H1 (cell line): ENCODE measurements around the gene SCN8A. TPM values are rescaled to one million over a fixed set of nuclear protein-coding genes. Genes with fewer than 3 reads are reported as not detected.

ENCODE experiments used
- CTCF ChIA-PET: fragments of 300-600 bp; sonication (Branson Sonifier 250); formaldehyde crosslinking; loops from one replicate; lab custom pipeline; 2021; ENCODE audit not compliant: partially characterized antibody; lab: Charles Lee
- POLR2A ChIA-PET: fragments of 300-600 bp; sonication (Branson Sonifier 250); formaldehyde crosslinking; loops from one replicate; lab custom pipeline; 2021; ENCODE audit warnings: inconsistent platforms; ENCODE audit not compliant: partially characterized antibody; lab: Charles Lee
- DNase-seq, 2 experiments: peaks; one replicate each; pipeline versions ENCODE4 v3.0.0 to v3.0.0-alpha.2; 2010 to 2022; ENCODE audit warnings: low spot score in 2 of 2, low read depth in 1 of 2, mixed read lengths in 1 of 2
- FAIRE-seq: peaks from 2 replicates; lab custom pipeline; 2011; peaks lifted over from hg19 to GRCh38; lab: Jason Lieb, UNC
- H2AFZ ChIP-seq: 2 replicates; pipeline ENCODE4 v1.8.1; 2012; ENCODE audit warnings: low read length, inconsistent platforms
- H2AK5ac ChIP-seq: 2 replicates; pipeline ENCODE4 v1.6.1; 2013; ENCODE audit warnings: low read depth, low read length
- H2BK120ac ChIP-seq: replicated peaks from 2 replicates; pipeline ENCODE3; 2013; ENCODE audit warnings: low read depth, low read length, inconsistent platforms
- H2BK12ac ChIP-seq: 2 replicates; pipeline ENCODE4 v1.6.1; 2013; ENCODE audit warnings: low read depth, low read length
- H2BK15ac ChIP-seq: 2 replicates; pipeline ENCODE4 v1.6.1; 2013; ENCODE audit warnings: low read length
- H2BK20ac ChIP-seq: 2 replicates; pipeline ENCODE4 v1.6.1; 2013; ENCODE audit warnings: low read length
- H2BK5ac ChIP-seq: 2 replicates; pipeline ENCODE4 v1.6.1; 2013; ENCODE audit warnings: low read depth, low read length
- H3K14ac ChIP-seq: 2 replicates; pipeline ENCODE4 v1.6.1; 2013; ENCODE audit warnings: inconsistent platforms; ENCODE audit not compliant: insufficient read length
- H3K18ac ChIP-seq: 2 replicates; pipeline ENCODE4 v1.6.1; 2013; ENCODE audit warnings: low read length; ENCODE audit errors: extremely low read depth
- H3K23ac ChIP-seq: 2 replicates; pipeline ENCODE4 v1.6.1; 2013; ENCODE audit warnings: inconsistent platforms; ENCODE audit not compliant: insufficient read length
- H3K23me2 ChIP-seq: 2 replicates; pipeline ENCODE4 v1.6.1; 2013; ENCODE audit warnings: low read depth, low read length
- H3K27ac ChIP-seq: 2 replicates; pipeline ENCODE4 v1.6.1; 2011; ENCODE audit warnings: low read depth, low read length, inconsistent platforms
- H3K27me3 ChIP-seq, 4 experiments: replicated peaks in 1 of 4; 1 replicate in 1 of 4; 2 replicates in 3 of 4; pipeline versions ENCODE4 v1.6.1 to v1.8.1; 2011 to 2013; ENCODE audit warnings: low read length in 3 of 4, mild to moderate bottlenecking in 3 of 4, inconsistent platforms in 2 of 4, mixed read lengths in 2 of 4, moderate library complexity in 1 of 4; ENCODE audit not compliant: control insufficient read depth in 3 of 4, insufficient read depth in 3 of 4; ENCODE audit errors: extremely low read depth in 1 of 4
- H3K36me3 ChIP-seq, 4 experiments: 2 replicates each; pipeline versions ENCODE4 v1.6.1 to v1.8.1; 2011 to 2013; ENCODE audit warnings: mild to moderate bottlenecking in 4 of 4, low read length in 3 of 4, moderate library complexity in 2 of 4, control low read depth in 1 of 4, inconsistent platforms in 1 of 4; ENCODE audit not compliant: insufficient read depth in 4 of 4, control insufficient read depth in 2 of 4
- H3K4ac ChIP-seq: replicated peaks from 2 replicates; pipeline ENCODE3; 2013; ENCODE audit warnings: low read length, low read depth, mixed read lengths, inconsistent platforms; ENCODE audit not compliant: insufficient read length
- H3K4me1 ChIP-seq, 4 experiments: replicated peaks in 1 of 4; 1 replicate in 1 of 4; 2 replicates in 3 of 4; pipeline versions ENCODE4 v1.6.1 to v1.8.1; 2011 to 2013; ENCODE audit warnings: low read length in 3 of 4, inconsistent platforms in 2 of 4, mixed read lengths in 1 of 4; ENCODE audit not compliant: insufficient read depth in 4 of 4, control insufficient read depth in 3 of 4
- H3K4me2 ChIP-seq, 2 experiments: 2 replicates each; pipeline versions ENCODE4 v1.6.1 to v1.8.1; 2011 to 2013; ENCODE audit warnings: low read depth in 2 of 2, low read length in 2 of 2, control low read depth in 1 of 2, inconsistent platforms in 1 of 2, mild to moderate bottlenecking in 1 of 2; ENCODE audit not compliant: insufficient read depth in 1 of 2
- H3K4me3 ChIP-seq, 4 experiments: fragments of 200-600, 300-600 bp in 1 of 4; sonication (generic), shearing (Covaris generic), sonication (Bioruptor Twin) in 1 of 4; 2 replicates each; pipeline versions ENCODE4 v1.5.1 to v1.8.1; 2011 to 2016; ENCODE audit warnings: low read length in 4 of 4, low read depth in 3 of 4, control low read depth in 2 of 4, inconsistent platforms in 2 of 4, mild to moderate bottlenecking in 2 of 4, mixed read lengths in 1 of 4, moderate library complexity in 1 of 4; ENCODE audit not compliant: insufficient read depth in 2 of 4; ENCODE audit errors: extremely low read depth in 1 of 4
- H3K56ac ChIP-seq: replicated peaks from 2 replicates; pipeline ENCODE3; 2013; ENCODE audit warnings: low read depth, mild to moderate bottlenecking, mixed read lengths, low read length, inconsistent platforms; ENCODE audit not compliant: insufficient read length
- H3K79me1 ChIP-seq: 2 replicates; pipeline ENCODE4 v1.6.1; 2013; ENCODE audit warnings: low read depth, low read length, control low read depth
- H3K79me2 ChIP-seq, 2 experiments: 2 replicates each; pipeline versions ENCODE4 v1.6.1 to v1.8.1; 2012 to 2013; ENCODE audit warnings: low read length in 2 of 2, mild to moderate bottlenecking in 2 of 2, inconsistent platforms in 1 of 2; ENCODE audit not compliant: insufficient read depth in 2 of 2, control insufficient read depth in 1 of 2
- H3K9ac ChIP-seq, 4 experiments: replicated peaks in 1 of 4; 1 replicate in 1 of 4; 2 replicates in 3 of 4; pipeline versions ENCODE4 v1.6.1 to v1.8.1; 2011 to 2013; ENCODE audit warnings: low read depth in 3 of 4, low read length in 3 of 4, control low read depth in 2 of 4, mild to moderate bottlenecking in 2 of 4, moderate library complexity in 2 of 4, inconsistent platforms in 1 of 4; ENCODE audit errors: extremely low read depth in 1 of 4
- H3K9me3 ChIP-seq, 2 experiments: 2 replicates each; pipeline versions ENCODE4 v1.6.1 to v1.8.1; 2012 to 2013; ENCODE audit warnings: mild to moderate bottlenecking in 2 of 2, moderate library complexity in 2 of 2, control low read depth in 1 of 2, inconsistent platforms in 1 of 2, low read depth in 1 of 2, low read length in 1 of 2, mixed read lengths in 1 of 2; ENCODE audit not compliant: insufficient read depth in 2 of 2
- H4K20me1 ChIP-seq, 2 experiments: replicated peaks in 1 of 2; 2 replicates each; pipeline versions ENCODE3 to v1.8.1; 2011 to 2013; ENCODE audit warnings: inconsistent platforms in 2 of 2, low read length in 2 of 2, mild to moderate bottlenecking in 1 of 2; ENCODE audit not compliant: insufficient read depth in 2 of 2, control insufficient read depth in 1 of 2
- H4K5ac ChIP-seq: 2 replicates; pipeline ENCODE4 v1.6.1; 2013; ENCODE audit warnings: low read length, low read depth, mixed read lengths, inconsistent platforms; ENCODE audit not compliant: insufficient read length
- H4K8ac ChIP-seq: 2 replicates; pipeline ENCODE4 v1.8.0; 2013; ENCODE audit warnings: mild to moderate bottlenecking, moderate library complexity, low read length, inconsistent platforms; ENCODE audit not compliant: insufficient read depth; ENCODE audit errors: extremely low read depth
- H4K91ac ChIP-seq: replicated peaks from 2 replicates; pipeline ENCODE3; 2013; ENCODE audit warnings: low read length, mixed read lengths, inconsistent platforms; ENCODE audit not compliant: insufficient read length
- TAF1 ChIP-seq: IDR thresholded peaks from 2 replicates; pipeline ENCODE4 v1.6.1; 2011; ENCODE audit warnings: mild to moderate bottlenecking, low read depth, low read length
- WGBS, 2 experiments: shearing (Covaris generic) in 1 of 2; methylation state at CpG; one replicate each; pipeline versions ENCODE4 v1.1.6 to v1.1.7; 2013 to 2015; ENCODE audit warnings: low lambda C conversion rate in 2 of 2, mixed read lengths in 2 of 2, inconsistent platforms in 1 of 2, low coverage in 1 of 2, missing lambda C conversion rate in 1 of 2; ENCODE audit not compliant: insufficient replicate concordance in 2 of 2, insufficient coverage in 1 of 2, insufficient read length in 1 of 2; ENCODE audit errors: extremely low coverage in 1 of 2, missing lambda C conversion rate in 1 of 2; 5-methylcytosine and 5-hydroxymethylcytosine counted together
- polyA plus RNA-seq, 7 experiments: library from polyadenylated mRNA; depleted of rRNA in 3 of 7; stranded (reverse) in 5 of 7; unstranded in 2 of 7; fragments of >200 nt in 5 of 7; fragments of 200-250 nt in 2 of 7; gene quantifications; 1 replicate in 5 of 7; 2 replicates in 1 of 7; 4 replicates in 1 of 7; pipeline versions ENCODE4 v1.2.1 to v1.2.3, GENCODE V29; 2011 to 2013; ENCODE audit warnings: missing spikeins in 2 of 7, mixed read lengths in 2 of 7
- total RNA-seq: library from RNA; stranded (reverse); fragmentation: NEBNext Ultra II Directional; extraction: Animal tissue kit (Norgen Biotek cat#: 25700); gene quantifications from 2 replicates; pipeline ENCODE4 v1.2.1, GENCODE V29; 2021

The SCN8A gene
- total and polyA plus RNA-seq, 2 of the 8 experiments (the other 6 are each of a cell fraction or from before 2014, with no cell fraction given): 6.3 to 10.7 TPM

DNA sequence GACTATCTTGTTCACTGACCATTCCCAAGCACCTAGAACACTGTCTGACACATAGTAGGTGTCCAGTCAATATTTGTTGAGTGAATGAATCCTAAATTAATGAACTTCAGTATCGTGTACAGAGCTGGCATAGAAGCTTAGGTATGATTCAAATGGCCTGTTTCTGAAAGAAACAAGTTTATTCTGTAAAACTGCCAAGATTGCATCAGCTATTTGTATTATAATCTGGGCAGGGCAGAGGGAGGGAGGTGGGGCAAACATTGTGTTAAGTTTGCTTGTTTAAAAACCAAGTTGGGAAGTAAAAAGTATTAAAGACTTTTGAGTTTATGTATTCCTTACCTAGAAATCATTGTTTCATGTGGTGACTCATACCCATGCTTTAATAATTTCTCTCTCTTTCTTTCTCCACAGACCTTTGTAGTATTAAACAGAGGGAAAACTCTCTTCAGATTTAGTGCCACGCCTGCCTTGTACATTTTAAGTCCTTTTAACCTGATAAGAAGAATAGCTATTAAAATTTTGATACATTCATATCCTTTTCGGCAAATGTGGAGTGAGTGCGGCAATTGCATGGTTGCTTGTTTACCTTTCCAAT is 92.8 kb downstream of the SCN8A start:
- Histone ChIP-seq H3K18ac (no peak overlapping the region), H3K4me1 (peaks cover 0 to 6% (median 0%) of the 10 kb centered on the region in 4 experiments; a peak in 3 of 7 replicates), H4K91ac (no peak overlapping the region), H3K79me2 (no peaks in the 10 kb centered on the region), H2BK15ac (no peak overlapping the region), H4K20me1 (no peaks in the 10 kb centered on the region), H2BK12ac (no peak overlapping the region), H2BK20ac (no peak overlapping the region), H3K14ac (no peak overlapping the region), H3K4me3 (no peak overlapping the region), H4K5ac (no peak overlapping the region), H2BK5ac (no peak overlapping the region), H3K9me3 (no peaks in the 10 kb centered on the region), H3K4ac (no peak overlapping the region), H3K27ac (no peak overlapping the region), H2AK5ac (no peak overlapping the region), H4K8ac (no peak overlapping the region), H2BK120ac (no peak overlapping the region), H3K23me2 (no peaks in the 10 kb centered on the region; the same call in 1 of the 2 replicates), H3K79me1 (no peaks in the 10 kb centered on the region), H3K27me3 (peaks cover 0 to 1% (median 0%) of the 10 kb centered on the region in 4 experiments; a peak in 1 of 7 replicates), H3K23ac (no peak overlapping the region), H2AFZ (no peak overlapping the region), H3K9ac (no peak overlapping the region), H3K4me2 (no peak overlapping the region), H3K36me3 (peaks cover 0 to under 1% (median 0%) of the 10 kb centered on the region in 4 experiments; a peak in 1 of 8 replicates), H3K56ac (no peak overlapping the region)
- POLR2A ChIA-PET: no interaction called here
- no peak for DNase-seq
- TF ChIP-seq TAF1: no peak
- CTCF ChIA-PET: interaction anchor here (0.6 to 2.0 kb wide), 2 partner anchors 7 to 38 kb away, joined by 3 to 6 read pairs; no protein-coding TSS in a partner anchor
- WGBS, 2 experiments: 85% methylated on average over 4 of the region's 4 CpGs; no CpG with 5 or more reads in 1 of the 2 experiments
- FAIRE-seq: no peak
